GM12878 (cell line): Measurements from ENCODE around the gene GUCA2B.
A peak's percentile ranks its signal among the peaks of the same experiment; 100 is the strongest.

Experiments used
- CREB1 ChIP-seq: IDR thresholded peaks from 2 replicates; pipeline ENCODE4 v1.6.1; 2012; ENCODE audit warnings: low read depth, mild to moderate bottlenecking, inconsistent platforms
- E4F1 ChIP-seq: fragments of 450-650 bp; IDR thresholded peaks from 2 replicates; pipeline ENCODE4 v1.6.1; 2018; ENCODE audit warnings: borderline replicate concordance, mild to moderate bottlenecking; ENCODE audit not compliant: partially characterized antibody
- MYC ChIP-seq: IDR thresholded peaks from 2 replicates; pipeline ENCODE4 v1.6.1; 2011; ENCODE audit warnings: mild to moderate bottlenecking, low read length, moderate library complexity, inconsistent platforms; ENCODE audit not compliant: insufficient read depth, insufficient replicate concordance, insufficient read length, severe bottlenecking
- POLR2AphosphoS5 ChIP-seq: IDR thresholded peaks from 2 replicates; pipeline ENCODE4 v1.6.1; 2011; ENCODE audit warnings: mild to moderate bottlenecking, low read length, inconsistent platforms
- TBL1XR1 ChIP-seq: IDR thresholded peaks from 2 replicates; pipeline ENCODE4 v1.6.1; 2012; ENCODE audit warnings: low read depth, low read length, improper control_type of control experiment
- TF ChIP-seq, protein P1 (sequence below), 3 experiments: IDR thresholded peaks in 2 of 3; conservative IDR thresholded peaks in 1 of 3; 2 replicates each; pipeline ENCODE4 v1.5.1; 2011; ENCODE audit warnings: low read depth in 3 of 3, low read length in 3 of 3, mild to moderate bottlenecking in 3 of 3, control low read depth in 2 of 3, moderate library complexity in 2 of 3, inconsistent platforms in 1 of 3, mixed read lengths in 1 of 3; ENCODE audit not compliant: control insufficient read depth in 2 of 3, insufficient read depth in 1 of 3; ENCODE audit errors: extremely low read depth in 1 of 3
- TF ChIP-seq, protein P2 (sequence below): IDR thresholded peaks from 2 replicates; pipeline ENCODE4 v1.6.1; 2012; ENCODE audit warnings: mild to moderate bottlenecking, low read depth, low read length
- TF ChIP-seq, protein P3 (sequence below): IDR thresholded peaks from 2 replicates; pipeline ENCODE4 v1.6.1; 2012; ENCODE audit warnings: low read depth, low read length, improper control_type of control experiment

DNA sequence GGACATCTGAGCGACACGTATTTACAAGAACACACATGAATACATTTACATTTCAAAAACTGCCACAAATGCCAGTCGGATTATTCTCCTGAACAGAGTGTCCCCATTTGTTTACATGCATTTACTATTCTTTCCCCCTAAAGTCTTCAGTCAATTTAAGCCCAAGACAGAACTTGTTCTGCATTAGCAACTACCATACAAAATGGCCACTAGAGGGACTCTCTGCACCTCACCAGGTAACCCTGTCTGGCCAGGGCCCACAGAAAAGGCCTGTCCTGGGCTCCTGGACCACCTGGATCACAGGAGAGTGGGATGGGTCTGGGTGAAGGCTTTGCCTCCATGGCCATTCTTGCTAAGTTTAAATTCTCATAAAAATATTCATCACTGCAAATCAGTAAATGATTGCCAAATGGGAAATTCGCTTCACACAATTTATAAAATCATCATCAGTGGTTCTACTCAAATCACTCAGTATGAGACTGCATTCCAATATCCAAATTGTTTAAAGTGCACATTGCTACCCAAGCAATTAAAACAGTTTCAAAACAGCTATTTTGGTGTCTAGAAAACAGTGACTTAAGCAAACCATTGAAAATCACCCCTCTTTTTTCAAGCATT, 23.8 kb downstream of the GUCA2B start:
- TF ChIP-seq TBL1XR1 (no peak), CREB1 (no peak), POLR2AphosphoS5 (no peak), E4F1 (no peak), MYC (no peak)
- TF ChIP-seq, protein P1, sequence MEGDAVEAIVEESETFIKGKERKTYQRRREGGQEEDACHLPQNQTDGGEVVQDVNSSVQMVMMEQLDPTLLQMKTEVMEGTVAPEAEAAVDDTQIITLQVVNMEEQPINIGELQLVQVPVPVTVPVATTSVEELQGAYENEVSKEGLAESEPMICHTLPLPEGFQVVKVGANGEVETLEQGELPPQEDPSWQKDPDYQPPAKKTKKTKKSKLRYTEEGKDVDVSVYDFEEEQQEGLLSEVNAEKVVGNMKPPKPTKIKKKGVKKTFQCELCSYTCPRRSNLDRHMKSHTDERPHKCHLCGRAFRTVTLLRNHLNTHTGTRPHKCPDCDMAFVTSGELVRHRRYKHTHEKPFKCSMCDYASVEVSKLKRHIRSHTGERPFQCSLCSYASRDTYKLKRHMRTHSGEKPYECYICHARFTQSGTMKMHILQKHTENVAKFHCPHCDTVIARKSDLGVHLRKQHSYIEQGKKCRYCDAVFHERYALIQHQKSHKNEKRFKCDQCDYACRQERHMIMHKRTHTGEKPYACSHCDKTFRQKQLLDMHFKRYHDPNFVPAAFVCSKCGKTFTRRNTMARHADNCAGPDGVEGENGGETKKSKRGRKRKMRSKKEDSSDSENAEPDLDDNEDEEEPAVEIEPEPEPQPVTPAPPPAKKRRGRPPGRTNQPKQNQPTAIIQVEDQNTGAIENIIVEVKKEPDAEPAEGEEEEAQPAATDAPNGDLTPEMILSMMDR (IDR thresholded peaks at IDR 0.05 in 2 of 3, conservative IDR thresholded peaks at IDR 0.05 in 1 of 3; ENCODE audit: control insufficient read depth in 2 of 3, extremely low read depth in 1 of 3, insufficient read depth in 1 of 3, low read depth in 3 of 3, low read length in 3 of 3) = peak; percentile 74 to 84 (median 82)
- TF ChIP-seq, protein P2, sequence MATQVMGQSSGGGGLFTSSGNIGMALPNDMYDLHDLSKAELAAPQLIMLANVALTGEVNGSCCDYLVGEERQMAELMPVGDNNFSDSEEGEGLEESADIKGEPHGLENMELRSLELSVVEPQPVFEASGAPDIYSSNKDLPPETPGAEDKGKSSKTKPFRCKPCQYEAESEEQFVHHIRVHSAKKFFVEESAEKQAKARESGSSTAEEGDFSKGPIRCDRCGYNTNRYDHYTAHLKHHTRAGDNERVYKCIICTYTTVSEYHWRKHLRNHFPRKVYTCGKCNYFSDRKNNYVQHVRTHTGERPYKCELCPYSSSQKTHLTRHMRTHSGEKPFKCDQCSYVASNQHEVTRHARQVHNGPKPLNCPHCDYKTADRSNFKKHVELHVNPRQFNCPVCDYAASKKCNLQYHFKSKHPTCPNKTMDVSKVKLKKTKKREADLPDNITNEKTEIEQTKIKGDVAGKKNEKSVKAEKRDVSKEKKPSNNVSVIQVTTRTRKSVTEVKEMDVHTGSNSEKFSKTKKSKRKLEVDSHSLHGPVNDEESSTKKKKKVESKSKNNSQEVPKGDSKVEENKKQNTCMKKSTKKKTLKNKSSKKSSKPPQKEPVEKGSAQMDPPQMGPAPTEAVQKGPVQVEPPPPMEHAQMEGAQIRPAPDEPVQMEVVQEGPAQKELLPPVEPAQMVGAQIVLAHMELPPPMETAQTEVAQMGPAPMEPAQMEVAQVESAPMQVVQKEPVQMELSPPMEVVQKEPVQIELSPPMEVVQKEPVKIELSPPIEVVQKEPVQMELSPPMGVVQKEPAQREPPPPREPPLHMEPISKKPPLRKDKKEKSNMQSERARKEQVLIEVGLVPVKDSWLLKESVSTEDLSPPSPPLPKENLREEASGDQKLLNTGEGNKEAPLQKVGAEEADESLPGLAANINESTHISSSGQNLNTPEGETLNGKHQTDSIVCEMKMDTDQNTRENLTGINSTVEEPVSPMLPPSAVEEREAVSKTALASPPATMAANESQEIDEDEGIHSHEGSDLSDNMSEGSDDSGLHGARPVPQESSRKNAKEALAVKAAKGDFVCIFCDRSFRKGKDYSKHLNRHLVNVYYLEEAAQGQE = no peak
- TF ChIP-seq, protein P3, sequence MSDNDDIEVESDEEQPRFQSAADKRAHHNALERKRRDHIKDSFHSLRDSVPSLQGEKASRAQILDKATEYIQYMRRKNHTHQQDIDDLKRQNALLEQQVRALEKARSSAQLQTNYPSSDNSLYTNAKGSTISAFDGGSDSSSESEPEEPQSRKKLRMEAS = no peak
